Stimulated activated CD4-positive, alpha-beta T cell treated with anti-CD3 and anti-CD28 coated beads, TNF-alpha, amount 100 ng/mL, for 1 hour (primary cell): Measurements from ENCODE around the gene KREMEN1.
A peak's percentile ranks its signal among the peaks of the same experiment; 100 is the strongest.
"Not testable (repeated sequence)": the region's sequence is repeated elsewhere in the genome, so short reads cannot be mapped to it uniquely, and the experiment has no call there.

Experiments used
- DNase-seq, 3 donors: peaks; one replicate each; pipeline ENCODE4 v3.0.0-alpha.2; 2020; ENCODE audit warnings: low read depth in 3 of 3, low spot score in 1 of 3

KREMEN1 gene, protein sequence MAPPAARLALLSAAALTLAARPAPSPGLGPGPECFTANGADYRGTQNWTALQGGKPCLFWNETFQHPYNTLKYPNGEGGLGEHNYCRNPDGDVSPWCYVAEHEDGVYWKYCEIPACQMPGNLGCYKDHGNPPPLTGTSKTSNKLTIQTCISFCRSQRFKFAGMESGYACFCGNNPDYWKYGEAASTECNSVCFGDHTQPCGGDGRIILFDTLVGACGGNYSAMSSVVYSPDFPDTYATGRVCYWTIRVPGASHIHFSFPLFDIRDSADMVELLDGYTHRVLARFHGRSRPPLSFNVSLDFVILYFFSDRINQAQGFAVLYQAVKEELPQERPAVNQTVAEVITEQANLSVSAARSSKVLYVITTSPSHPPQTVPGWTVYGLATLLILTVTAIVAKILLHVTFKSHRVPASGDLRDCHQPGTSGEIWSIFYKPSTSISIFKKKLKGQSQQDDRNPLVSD

DNA sequence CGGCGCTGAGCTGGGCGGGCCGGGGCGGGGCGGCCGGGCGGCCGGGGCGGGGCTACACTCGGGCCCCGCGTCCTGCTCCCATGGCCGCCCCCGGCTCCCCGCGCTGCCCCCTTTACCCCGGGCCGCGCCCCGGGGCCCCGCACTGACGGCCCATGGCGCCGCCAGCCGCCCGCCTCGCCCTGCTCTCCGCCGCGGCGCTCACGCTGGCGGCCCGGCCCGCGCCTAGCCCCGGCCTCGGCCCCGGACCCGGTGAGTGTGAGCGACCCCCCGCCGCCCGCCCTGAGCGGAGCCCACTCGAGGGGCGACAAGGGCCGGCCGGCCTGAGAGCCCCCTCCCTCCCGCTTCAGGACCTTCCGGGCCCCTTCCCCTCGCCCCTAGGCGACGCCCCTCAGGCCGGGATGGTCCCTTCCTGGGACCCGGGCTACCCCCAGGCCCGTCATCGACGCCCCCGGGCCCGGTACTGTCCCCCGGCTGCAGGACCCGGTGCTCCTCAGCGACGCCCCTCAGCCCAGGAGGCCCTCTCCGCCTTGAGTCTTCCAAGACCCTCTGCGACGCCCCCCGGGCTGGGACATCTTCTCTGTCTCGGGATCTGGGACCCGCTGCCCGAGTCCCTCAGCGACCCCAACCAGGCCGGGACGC, at the start of gene KREMEN1:
KREMEN1 (plus strand) TSS at position 57 of the 639 bp plus-strand sequence; CDS start at position 153, 96 bp downstream.
- no peak for DNase-seq

- DNase-seq, result no peak
Measured at GRCh38 chr22:29023172-29023796, 49.6 kb upstream of the KREMEN1 start.

DNA sequence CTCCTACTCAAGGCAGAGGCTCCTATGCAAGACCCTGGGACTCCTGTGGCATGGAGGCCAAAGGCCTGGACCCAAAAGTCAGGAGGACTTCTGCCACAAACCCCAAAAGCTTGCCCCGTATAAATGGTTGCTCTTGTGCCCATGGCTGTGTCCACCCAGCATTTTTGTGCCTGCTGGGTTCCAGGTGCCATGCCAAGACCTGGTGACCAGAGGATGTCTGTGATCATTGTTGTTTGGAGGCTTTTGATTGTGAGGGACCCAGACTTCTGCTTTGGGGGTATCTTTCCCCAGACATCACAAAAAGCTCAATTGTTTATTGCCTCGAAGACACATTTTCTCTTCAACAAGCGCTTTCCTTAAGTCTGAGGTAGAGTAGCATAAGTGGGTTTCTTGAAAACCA, 46.3 kb upstream of the KREMEN1 start:
- DNase-seq, result no peak

DNA sequence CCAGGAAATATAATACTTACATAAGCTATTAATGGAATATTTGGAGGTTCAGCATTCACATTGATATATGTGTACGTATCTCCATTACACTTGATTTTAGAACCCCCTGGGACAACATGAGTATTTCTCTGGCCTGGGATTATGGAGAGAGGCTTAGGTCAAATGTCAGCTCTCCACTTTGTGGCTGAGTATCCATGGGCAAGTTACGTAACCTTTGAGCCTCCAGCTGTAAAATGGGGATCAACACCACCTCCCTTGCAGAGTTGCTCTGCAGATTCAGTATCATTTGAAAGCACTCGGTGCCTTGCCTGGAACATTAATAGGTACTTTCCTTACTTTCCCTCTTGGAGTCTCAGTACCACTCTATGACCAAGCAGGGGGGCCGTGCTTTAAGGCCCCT, 44.4 kb upstream of the KREMEN1 start:
- no peak for DNase-seq

- DNase-seq, result no peak
Measured at GRCh38 chr22:29029202-29030000, 43.4 kb upstream of the KREMEN1 start.

DNA sequence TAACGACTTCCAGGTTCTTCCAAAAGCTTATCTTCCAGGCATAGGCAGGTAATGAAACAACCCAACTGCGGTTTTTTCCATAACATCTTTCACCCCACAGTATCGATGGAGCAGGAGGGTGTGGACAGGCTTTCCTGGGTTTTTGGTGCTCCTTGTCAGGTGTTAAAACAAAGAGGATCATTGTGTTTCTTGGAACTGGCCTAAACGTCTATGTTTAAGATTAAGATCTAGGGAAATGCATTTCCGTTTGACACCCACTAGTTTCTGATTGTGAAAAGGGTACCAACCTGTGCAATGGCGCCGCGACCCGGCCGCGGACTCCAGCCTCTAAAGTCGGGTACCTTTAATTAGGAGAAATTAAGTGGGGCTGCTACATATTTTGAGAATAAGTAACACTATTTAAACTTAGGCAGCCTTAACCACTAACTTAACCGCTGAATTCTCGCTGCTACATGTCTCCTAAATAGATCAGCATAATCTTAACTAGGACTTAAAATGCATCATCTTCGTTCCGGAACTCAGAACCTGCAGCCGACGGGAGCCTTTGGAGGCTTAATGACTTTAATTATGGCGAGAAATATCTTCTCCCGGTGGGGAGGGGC, 42.7 kb upstream of the KREMEN1 start:
- DNase-seq, result no peak

DNA sequence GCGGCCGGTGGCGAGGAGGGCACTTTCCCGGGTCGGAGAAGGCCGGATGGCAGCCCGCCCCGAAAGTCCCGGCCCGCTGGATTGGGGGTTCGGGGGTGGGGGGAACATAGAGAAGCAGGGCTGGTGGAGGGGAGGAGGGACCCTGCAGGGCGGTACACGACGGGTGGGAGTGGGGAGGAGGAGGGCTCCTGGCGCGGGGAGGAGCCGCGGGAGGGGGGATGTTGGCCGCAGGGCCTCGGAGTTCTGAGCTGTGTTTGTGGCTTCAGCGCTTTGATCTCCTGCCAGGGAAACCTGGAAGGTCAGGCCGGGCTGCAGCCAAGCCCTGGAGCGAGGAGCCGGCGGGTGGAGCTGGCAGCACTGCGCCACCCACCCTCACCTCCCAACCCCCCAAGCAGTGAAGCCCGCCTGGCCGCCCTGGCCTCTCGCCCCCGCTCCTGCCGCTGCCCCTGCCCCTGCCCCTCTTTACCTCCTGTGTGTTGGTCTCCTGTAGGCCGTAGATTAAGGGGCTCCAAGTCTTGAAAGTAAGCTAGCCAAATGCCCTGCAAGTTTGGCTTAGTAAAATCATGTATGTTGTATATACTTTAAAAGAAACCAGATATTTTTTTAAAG, 42.1 kb upstream of the KREMEN1 start:
- DNase-seq, result no peak

DNA sequence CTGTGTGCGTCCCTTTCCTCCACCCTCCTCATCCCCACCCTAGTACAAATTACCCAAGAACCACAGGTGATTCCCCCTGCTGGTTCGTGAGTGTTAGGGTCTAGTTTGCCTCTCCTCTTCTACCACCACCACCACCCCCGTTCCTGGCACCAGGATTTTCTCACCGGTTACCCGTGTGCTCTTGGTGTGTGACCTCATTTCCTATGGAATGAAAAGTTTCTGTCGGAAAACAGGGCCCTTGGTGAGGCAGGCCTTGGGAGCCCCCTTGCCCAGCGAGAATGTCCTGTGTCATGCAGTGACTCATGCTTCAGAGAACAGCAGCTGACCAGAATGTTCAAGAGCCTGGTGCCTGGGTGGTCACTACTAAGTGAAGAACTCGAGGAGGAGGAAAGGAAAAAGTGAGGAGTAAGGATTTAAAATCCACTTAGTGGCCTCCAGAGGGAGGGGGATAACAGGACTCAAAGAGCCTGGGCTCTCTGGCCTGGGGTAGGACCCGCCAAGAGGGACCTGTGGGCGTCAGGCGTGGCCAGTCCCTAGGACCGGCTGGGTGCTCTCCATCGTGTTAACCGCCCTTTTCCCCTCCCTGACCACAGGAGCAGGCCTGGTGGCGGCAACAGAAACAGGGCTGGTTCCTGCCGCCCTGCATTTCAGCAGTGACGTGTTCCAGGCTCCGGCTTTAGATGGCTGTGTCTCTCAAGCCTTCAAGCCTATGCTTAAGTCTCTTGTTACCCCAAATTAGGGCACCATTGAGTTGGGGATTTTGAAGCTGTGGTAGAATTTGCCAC, 41.4 kb upstream of the KREMEN1 start:
- no peak for DNase-seq

DNA sequence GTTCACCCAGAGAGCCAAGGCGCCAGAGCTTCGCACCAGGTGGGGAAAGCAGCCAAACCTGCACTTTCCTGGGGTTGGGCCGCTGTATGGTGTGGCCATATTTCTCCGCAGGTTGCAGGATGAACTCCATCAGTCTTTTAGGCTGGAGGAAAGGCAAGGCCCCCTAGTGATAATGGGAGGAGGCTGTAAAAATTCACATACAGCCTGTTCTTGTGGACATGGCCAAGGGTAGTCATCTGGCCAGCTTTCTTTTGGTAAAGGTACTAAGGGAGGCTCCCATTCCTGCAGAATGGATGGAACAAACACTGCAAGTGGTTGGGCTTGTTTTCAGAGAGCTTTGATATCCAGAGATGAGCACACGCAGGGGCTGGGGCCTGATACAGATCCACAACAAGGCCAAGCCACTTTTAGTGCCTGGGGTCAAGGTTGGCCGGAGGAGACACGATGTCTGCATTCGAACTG, 40.8 kb upstream of the KREMEN1 start:
- DNase-seq, result no peak

GRCh38 chr22:29032584-29032983, 40.3 kb upstream of the KREMEN1 start:
- DNase-seq, result no peak

GRCh38 chr22:29037340-29037932, 35.4 kb upstream of the KREMEN1 start:
- no peak for DNase-seq

GRCh38 chr22:29039148-29039547, 33.7 kb upstream of the KREMEN1 start:
- no peak for DNase-seq

- DNase-seq, result not testable (repeated sequence)
Measured at GRCh38 chr22:29039684-29040083, 33.2 kb upstream of the KREMEN1 start.

- peak; percentile 26 to 39 (median 37) for DNase-seq
Measured at GRCh38 chr22:29040385-29041275, 32.2 kb upstream of the KREMEN1 start.

DNA sequence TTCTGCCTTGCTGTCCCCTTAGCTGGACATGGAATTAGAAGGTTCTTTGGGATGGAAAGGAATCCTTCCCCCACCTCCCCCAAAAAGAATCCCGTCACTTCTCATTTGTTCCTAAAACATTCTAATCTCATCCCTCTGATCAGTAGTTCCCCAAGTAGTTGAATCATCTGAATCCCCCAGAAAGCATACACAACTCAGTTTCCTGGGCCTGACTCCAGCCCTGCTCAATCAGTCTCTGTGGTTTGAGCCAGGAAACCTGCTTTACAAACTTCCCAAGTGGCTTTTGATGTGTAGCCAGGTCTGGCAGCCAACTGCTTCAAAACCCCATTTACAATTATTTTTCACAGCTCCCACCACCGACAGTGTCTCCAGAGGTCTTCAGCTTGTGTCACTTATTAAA, 31.4 kb upstream of the KREMEN1 start:
- no peak for DNase-seq

- no peak for DNase-seq
Measured at GRCh38 chr22:29043906-29044575, 28.8 kb upstream of the KREMEN1 start.

GRCh38 chr22:29044657-29045176, 28.1 kb upstream of the KREMEN1 start:
- no peak for DNase-seq
